Upper lobe of right lung (tissue), 1 donor: ENCODE data around the gene ETFB. TPM values are rescaled to one million over a fixed set of nuclear protein-coding genes. Genes with fewer than 3 reads are reported as not detected.

Source experiments
- ATAC-seq: fragments of 200-7000 bp; cut with Tn5 transposase; one replicate; pipeline ENCODE4 v1.9.1; 2020; ENCODE audit warnings: mild to moderate bottlenecking, moderate library complexity
- DNase-seq: peaks from one replicate; pipeline ENCODE4 v3.0.0-alpha.2; 2020
- H3K27ac ChIP-seq: fragments of 200-600 bp; one replicate; pipeline ENCODE4 v1.8.0; 2022
- H3K27me3 ChIP-seq: fragments of 200-600 bp; one replicate; pipeline ENCODE4 v1.8.0; 2022; ENCODE audit warnings: mild to moderate bottlenecking
- H3K36me3 ChIP-seq: fragments of 200-600 bp; one replicate; pipeline ENCODE4 v1.8.0; 2022
- H3K4me1 ChIP-seq: fragments of 200-600 bp; one replicate; pipeline ENCODE4 v1.8.0; 2022
- H3K4me3 ChIP-seq: fragments of 200-600 bp; one replicate; pipeline ENCODE4 v1.8.0; 2022; ENCODE audit warnings: mild to moderate bottlenecking
- H3K9me3 ChIP-seq: fragments of 200-600 bp; one replicate; pipeline ENCODE4 v1.8.0; 2022
- intact Hi-C: fragments of 100-400 bp; cut with DNase I; formaldehyde crosslinking; loops from one replicate; pipeline ENCODE4 v1.11.0; 2022
- total RNA-seq: library from RNA; stranded (reverse); fragmentation: NEBNext Ultra II Directional; extraction: Animal tissue kit (Norgen Biotek cat#: 25700); gene quantifications from one replicate; pipeline ENCODE4 v1.2.1, GENCODE V29; 2021
- TF ChIP-seq, protein P1 (sequence below): fragments of 200-600 bp; IDR thresholded peaks from one replicate; pipeline ENCODE4 v1.8.0; 2022; ENCODE audit warnings: antibody characterized with exemption
- donor health status: DM: no; HTN: yes; CAD: no; lungs with severe emphysema.

The ETFB gene
- total RNA-seq, 1 donor from 2014 or later: 54.5 TPM

DNA sequence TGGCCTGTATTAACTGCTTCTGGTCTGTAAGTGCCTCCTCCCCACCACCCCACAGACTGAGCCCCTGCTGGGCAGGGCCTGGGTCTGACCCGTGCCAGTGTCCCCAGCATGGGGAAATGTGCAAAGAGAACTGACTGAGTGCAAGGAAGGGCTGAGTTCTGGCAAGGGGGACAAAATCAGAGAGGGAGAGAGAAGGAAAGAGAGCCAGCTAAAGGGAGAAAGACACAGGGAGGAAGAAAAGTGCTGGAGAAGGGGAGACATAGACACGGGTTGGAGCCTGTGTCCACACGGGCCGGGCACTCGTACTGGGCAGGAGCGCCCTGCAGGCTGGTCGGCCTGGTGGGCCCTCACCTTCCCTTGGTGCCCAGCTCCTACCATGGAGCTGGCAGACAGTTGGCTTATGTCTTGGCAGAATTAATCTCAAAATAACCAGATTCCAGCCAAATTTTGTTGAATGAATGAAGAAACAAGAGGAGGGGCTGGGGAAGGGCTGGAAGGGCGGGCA is 5.0 kb upstream of the ETFB start:
- no peaks in the 10 kb centered on the region for H3K27me3 ChIP-seq
- H3K4me3 ChIP-seq: peak overlapping the region; percentile 28
- no peak overlapping the region for H3K27ac ChIP-seq
- no peaks in the 10 kb centered on the region for H3K9me3 ChIP-seq
- TF ChIP-seq, protein P1, sequence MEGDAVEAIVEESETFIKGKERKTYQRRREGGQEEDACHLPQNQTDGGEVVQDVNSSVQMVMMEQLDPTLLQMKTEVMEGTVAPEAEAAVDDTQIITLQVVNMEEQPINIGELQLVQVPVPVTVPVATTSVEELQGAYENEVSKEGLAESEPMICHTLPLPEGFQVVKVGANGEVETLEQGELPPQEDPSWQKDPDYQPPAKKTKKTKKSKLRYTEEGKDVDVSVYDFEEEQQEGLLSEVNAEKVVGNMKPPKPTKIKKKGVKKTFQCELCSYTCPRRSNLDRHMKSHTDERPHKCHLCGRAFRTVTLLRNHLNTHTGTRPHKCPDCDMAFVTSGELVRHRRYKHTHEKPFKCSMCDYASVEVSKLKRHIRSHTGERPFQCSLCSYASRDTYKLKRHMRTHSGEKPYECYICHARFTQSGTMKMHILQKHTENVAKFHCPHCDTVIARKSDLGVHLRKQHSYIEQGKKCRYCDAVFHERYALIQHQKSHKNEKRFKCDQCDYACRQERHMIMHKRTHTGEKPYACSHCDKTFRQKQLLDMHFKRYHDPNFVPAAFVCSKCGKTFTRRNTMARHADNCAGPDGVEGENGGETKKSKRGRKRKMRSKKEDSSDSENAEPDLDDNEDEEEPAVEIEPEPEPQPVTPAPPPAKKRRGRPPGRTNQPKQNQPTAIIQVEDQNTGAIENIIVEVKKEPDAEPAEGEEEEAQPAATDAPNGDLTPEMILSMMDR: no peak
- no peak for DNase-seq
- no peaks in the 10 kb centered on the region for H3K36me3 ChIP-seq
- intact Hi-C loops: no loop called here
- no peaks in the 10 kb centered on the region for H3K4me1 ChIP-seq
- ATAC-seq: no peak

DNA sequence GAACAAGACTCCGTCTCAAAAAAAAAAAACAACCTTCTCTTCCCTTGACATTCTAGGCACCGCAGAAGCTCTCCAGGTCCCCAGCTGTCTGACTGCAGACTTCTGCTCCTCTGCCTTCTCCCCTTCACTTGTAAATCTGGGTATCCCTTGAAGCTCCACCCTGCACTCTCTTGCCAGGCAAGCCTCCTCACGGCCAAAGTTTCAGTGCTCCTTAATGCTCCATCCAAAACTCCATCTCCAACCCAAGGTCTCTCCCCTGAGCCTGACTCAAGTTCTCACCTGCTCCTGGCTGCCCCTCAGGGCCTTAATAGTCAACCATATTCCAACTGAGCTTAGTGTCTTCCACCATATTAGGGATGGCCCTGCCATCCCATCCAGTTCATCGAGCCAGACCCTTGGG is 4.0 kb upstream of the ETFB start:
- H3K4me3 ChIP-seq: no peak overlapping the region
- intact Hi-C loops: no loop called here
- peaks cover 5% of the 10 kb centered on the region for H3K4me1 ChIP-seq

DNA sequence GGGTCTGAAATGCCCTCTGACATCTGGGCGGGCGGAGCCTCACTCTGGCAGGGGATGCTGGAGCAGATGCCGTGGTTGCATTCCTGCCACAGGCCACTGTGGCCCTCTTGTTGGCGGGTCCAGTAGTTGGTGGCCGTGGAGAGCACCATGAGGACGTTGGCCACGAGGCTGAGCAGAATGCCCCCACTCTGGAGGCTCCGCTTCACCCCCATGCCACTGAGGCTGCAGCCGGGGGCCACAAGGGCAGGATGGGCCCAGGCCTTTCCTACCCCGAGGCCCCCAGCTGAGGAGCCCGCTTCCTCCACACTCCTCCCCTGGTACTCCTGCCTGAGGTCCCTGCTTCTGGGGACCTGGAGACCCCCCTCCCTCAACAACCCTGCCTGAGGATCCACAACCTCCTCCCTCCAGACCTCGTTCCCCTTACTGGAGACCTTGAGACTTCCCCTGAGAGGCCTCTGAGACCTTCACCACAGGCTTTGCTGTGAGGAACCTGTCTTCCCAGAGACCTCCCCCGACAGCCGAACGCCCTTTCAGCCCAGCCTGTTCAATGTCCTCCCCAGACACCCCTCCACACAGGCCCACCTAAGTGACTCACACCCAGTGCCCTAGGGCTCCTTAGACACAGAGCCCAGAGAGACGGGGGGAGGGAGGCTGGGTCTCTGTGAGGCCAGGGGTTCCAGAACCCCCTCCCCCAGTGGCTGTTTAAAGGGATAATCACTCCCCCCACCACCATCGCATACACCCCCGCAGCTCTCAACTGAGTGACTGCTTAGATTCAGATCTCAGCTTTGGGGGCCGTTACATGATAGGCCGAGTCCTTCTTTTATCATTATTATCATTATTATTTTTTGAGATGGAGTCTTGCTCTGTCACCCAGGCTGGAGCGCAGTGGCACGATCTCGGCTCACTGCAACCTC is 2.4 kb upstream of the ETFB start, which contains the start of gene CLDND2:
CLDND2 (minus strand) TSS at position 638 of the 917 bp plus-strand sequence; CDS start at position 212, 426 bp downstream.
- H3K27me3 ChIP-seq: no peaks in the 10 kb centered on the region
- no peaks in the 10 kb centered on the region for H3K9me3 ChIP-seq
- TF ChIP-seq, protein P1: no peak
- no peaks in the 10 kb centered on the region for H3K36me3 ChIP-seq
- intact Hi-C loops: no loop called here
- H3K27ac ChIP-seq: peak within 1 kb of the TSS; percentile 83
- peaks cover 9% of the 10 kb centered on the region for H3K4me1 ChIP-seq
- DNase-seq: no peak
- no peak for ATAC-seq
- H3K4me3 ChIP-seq: peak within 1 kb of the TSS; percentile 85

More for the DNA sequence above, 4.0 kb upstream of the ETFB start:
- Histone ChIP-seq H3K27me3 (no peaks in the 10 kb centered on the region), H3K9me3 (no peaks in the 10 kb centered on the region), H3K36me3 (no peaks in the 10 kb centered on the region), H3K27ac (no peak overlapping the region)
- TF ChIP-seq, protein P1: no peak
- DNase-seq (no peak), ATAC-seq (no peak)

DNA sequence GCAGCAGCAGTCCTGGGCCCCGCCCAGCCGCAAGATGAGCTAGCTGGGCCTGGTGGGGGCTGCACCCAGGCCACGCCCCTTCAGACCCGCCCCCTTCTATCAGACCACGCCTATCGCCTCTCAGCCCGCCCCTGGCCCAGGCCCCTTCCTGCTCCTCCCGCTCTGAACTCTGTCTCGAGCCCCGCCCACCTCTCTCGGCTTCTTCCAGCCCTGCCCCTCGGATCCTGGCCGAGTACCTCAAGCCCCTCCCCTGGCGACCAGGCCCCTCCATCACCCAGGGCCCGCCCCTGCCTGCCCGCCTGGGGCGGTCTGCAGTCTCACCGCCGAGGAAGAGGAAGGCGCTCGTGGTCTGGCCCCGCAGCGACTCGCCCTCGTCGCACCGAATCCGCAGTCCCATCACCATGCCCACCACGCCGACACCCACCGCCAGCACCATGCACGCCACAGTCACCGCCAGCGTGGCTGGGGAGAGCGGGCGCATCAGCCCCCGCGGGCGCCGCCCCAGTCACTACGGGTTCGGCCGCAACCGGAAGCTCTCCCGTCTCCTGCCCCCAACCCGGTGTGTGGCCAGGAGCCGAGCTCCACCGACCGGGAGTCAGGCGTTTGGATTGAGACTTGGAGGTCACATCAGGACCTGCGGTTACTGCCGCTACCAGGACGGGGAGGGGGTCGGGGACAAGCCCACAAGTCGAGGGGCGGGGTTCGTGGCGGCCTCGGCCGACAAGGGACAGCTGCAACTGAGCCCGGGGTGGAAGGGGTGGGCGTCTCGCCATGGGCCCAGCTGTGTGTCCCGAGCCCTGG is 1.6 kb upstream of the ETFB start:
- DNase-seq (peak; percentile 99), ATAC-seq (peak; percentile 93)
- TF ChIP-seq, protein P1: no peak
- no peaks in the 10 kb centered on the region for H3K36me3 ChIP-seq
- no peaks in the 10 kb centered on the region for H3K27me3 ChIP-seq
- peak overlapping the region; percentile 92 for H3K27ac ChIP-seq
- intact Hi-C loops: no loop called here
- H3K4me3 ChIP-seq: peak overlapping the region; percentile 85
- no peaks in the 10 kb centered on the region for H3K9me3 ChIP-seq
- H3K4me1 ChIP-seq: peaks cover 11% of the 10 kb centered on the region

DNA sequence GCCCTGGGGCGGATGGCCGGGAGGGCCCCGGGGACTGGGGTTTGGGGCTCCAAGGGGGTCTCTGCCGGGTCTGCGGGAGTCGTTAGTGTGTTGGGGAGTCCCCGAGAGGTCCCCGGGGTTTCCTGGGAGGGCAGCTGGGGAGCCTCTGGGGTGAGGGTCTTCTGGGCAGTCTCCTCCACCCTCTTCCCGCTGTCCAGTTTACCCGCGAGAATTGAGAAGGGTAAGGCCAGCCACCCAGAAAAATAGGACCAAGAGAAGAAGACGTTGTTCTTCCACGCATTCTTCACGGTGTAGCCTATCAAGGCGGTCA is 1.0 kb upstream of the ETFB start:
- Histone ChIP-seq H3K4me3 (peak overlapping the region; percentile 85), H3K36me3 (no peaks in the 10 kb centered on the region), H3K9me3 (no peaks in the 10 kb centered on the region), H3K27me3 (no peaks in the 10 kb centered on the region), H3K27ac (peak overlapping the region; percentile 92), H3K4me1 (peaks cover 16% of the 10 kb centered on the region)
- intact Hi-C loops: no loop called here
- DNase-seq (no peak), ATAC-seq (no peak)
- TF ChIP-seq, protein P1: no peak
